ACC112 (cell line): ENCODE data around the gene TMEM26.
"Not testable (repeated sequence)": the region's sequence is repeated elsewhere in the genome, so short reads cannot be mapped to it uniquely, and the experiment has no call there.

Experiments
- H2AFZ ChIP-seq: fragments of 200-600 bp; sonication (generic); one replicate; pipeline ENCODE4 v1.6.0; 2017; ENCODE audit warnings: antibody characterized with exemption, low read length; ENCODE audit not compliant: unreplicated experiment
- H3K27ac ChIP-seq: fragments of 200-600 bp; sonication (generic); 2 replicates; pipeline ENCODE4 v1.5.1; 2014; ENCODE audit warnings: low read depth, mild to moderate bottlenecking, antibody characterized with exemption, low read length, moderate library complexity
- H3K27me3 ChIP-seq: fragments of 200-600 bp; sonication (generic); 2 replicates; pipeline ENCODE4 v1.6.1; 2014; ENCODE audit warnings: mild to moderate bottlenecking, antibody characterized with exemption, low read length, moderate library complexity, mixed read lengths; ENCODE audit not compliant: insufficient read depth
- H3K36me3 ChIP-seq: fragments of 200-600 bp; sonication (generic); 2 replicates; pipeline ENCODE4 v1.6.1; 2016; ENCODE audit warnings: mild to moderate bottlenecking, antibody characterized with exemption, low read length, moderate library complexity, mixed read lengths; ENCODE audit not compliant: insufficient read depth
- H3K4me1 ChIP-seq: fragments of 200-600 bp; sonication (generic); one replicate; pipeline ENCODE4 v1.6.1; 2016; ENCODE audit warnings: low read length, mixed read lengths; ENCODE audit not compliant: insufficient read depth, unreplicated experiment, control insufficient read depth
- H3K4me3 ChIP-seq: fragments of 200-600 bp; sonication (generic); 2 replicates; pipeline ENCODE4 v1.5.1; 2014; ENCODE audit warnings: mild to moderate bottlenecking, low read depth, low read length
- H3K79me2 ChIP-seq: fragments of 200-600 bp; sonication (generic); one replicate; pipeline ENCODE4 v1.6.0; 2016; ENCODE audit warnings: low read length; ENCODE audit not compliant: control insufficient read depth, unreplicated experiment, insufficient read depth

Gene TMEM26

GRCh38 chr10:61399406-61399805 is 53.8 kb downstream of the TMEM26 start:
- H3K27me3 ChIP-seq: no peaks in the 10 kb centered on the region
- no peaks in the 10 kb centered on the region for H3K36me3 ChIP-seq
- no peak overlapping the region for H3K4me3 ChIP-seq
- H3K79me2 ChIP-seq: no peaks in the 10 kb centered on the region
- H2AFZ ChIP-seq: no peak overlapping the region
- no peak overlapping the region for H3K27ac ChIP-seq
- peaks cover 19% of the 10 kb centered on the region for H3K4me1 ChIP-seq

- Histone ChIP-seq H3K27me3 (no peaks in the 10 kb centered on the region), H3K36me3 (no peaks in the 10 kb centered on the region), H3K79me2 (no peaks in the 10 kb centered on the region), H2AFZ (peak overlapping the region; percentile 100), H3K4me3 (peak overlapping the region; percentile 75), H3K4me1 (peaks cover 19% of the 10 kb centered on the region), H3K27ac (peak overlapping the region; percentile 81; the same call in 1 of the 2 replicates)
These were observed 54.6 kb downstream of the TMEM26 start for GRCh38 chr10:61398366-61399129.

- Histone ChIP-seq H3K4me3 (peak overlapping the region; percentile 75), H2AFZ (peak overlapping the region; percentile 100)
These were observed 55.8 kb downstream of the TMEM26 start for GRCh38 chr10:61397175-61397986.

GRCh38 chr10:61391281-61391680 is 61.9 kb downstream of the TMEM26 start:
- Histone ChIP-seq H3K27me3 (no peaks in the 10 kb centered on the region), H3K27ac (no peak overlapping the region), H3K4me3 (no peak overlapping the region), H3K79me2 (no peaks in the 10 kb centered on the region), H2AFZ (no peak overlapping the region), H3K4me1 (no peaks in the 10 kb centered on the region), H3K36me3 (no peaks in the 10 kb centered on the region)

More at GRCh38 chr10:61397175-61397986, 55.8 kb downstream of the TMEM26 start:
- Histone ChIP-seq H3K4me1 (peaks cover 19% of the 10 kb centered on the region), H3K27me3 (no peaks in the 10 kb centered on the region), H3K27ac (peak overlapping the region; percentile 81), H3K79me2 (no peaks in the 10 kb centered on the region), H3K36me3 (no peaks in the 10 kb centered on the region)

GRCh38 chr10:61390851-61391250 is 62.3 kb downstream of the TMEM26 start:
- Histone ChIP-seq H3K4me3 (no peak overlapping the region), H2AFZ (no peak overlapping the region), H3K27me3 (no peaks in the 10 kb centered on the region), H3K4me1 (no peaks in the 10 kb centered on the region), H3K79me2 (no peaks in the 10 kb centered on the region), H3K27ac (no peak overlapping the region), H3K36me3 (no peaks in the 10 kb centered on the region)

GRCh38 chr10:61389887-61390286 is 63.3 kb downstream of the TMEM26 start:
- Histone ChIP-seq H3K4me1 (no peaks in the 10 kb centered on the region), H2AFZ (no peak overlapping the region), H3K4me3 (no peak overlapping the region), H3K36me3 (no peaks in the 10 kb centered on the region), H3K27me3 (no peaks in the 10 kb centered on the region), H3K27ac (no peak overlapping the region), H3K79me2 (no peaks in the 10 kb centered on the region)

GRCh38 chr10:61388986-61389385 is 64.2 kb downstream of the TMEM26 start:
- H3K4me3 ChIP-seq, H3K36me3 ChIP-seq, H3K27ac ChIP-seq, H3K27me3 ChIP-seq, H3K4me1 ChIP-seq, H3K79me2 ChIP-seq, H2AFZ ChIP-seq: not testable (repeated sequence)

GRCh38 chr10:61385231-61386001 is 67.8 kb downstream of the TMEM26 start:
- H3K4me3 ChIP-seq: no peak overlapping the region
- H3K4me1 ChIP-seq: no peaks in the 10 kb centered on the region
- H2AFZ ChIP-seq: no peak overlapping the region
- no peak overlapping the region for H3K27ac ChIP-seq
- H3K79me2 ChIP-seq: no peaks in the 10 kb centered on the region
- H3K36me3 ChIP-seq: no peaks in the 10 kb centered on the region
- no peaks in the 10 kb centered on the region for H3K27me3 ChIP-seq

GRCh38 chr10:61381153-61381552 is 72.0 kb downstream of the TMEM26 start:
- not testable (repeated sequence) for H3K27ac ChIP-seq, H3K79me2 ChIP-seq, H3K4me3 ChIP-seq, H2AFZ ChIP-seq, H3K27me3 ChIP-seq, H3K4me1 ChIP-seq, H3K36me3 ChIP-seq

- Histone ChIP-seq H3K27ac (no peak overlapping the region), H3K79me2 (no peaks in the 10 kb centered on the region), H3K4me3 (no peak overlapping the region), H3K36me3 (no peaks in the 10 kb centered on the region), H2AFZ (no peak overlapping the region), H3K4me1 (no peaks in the 10 kb centered on the region), H3K27me3 (no peaks in the 10 kb centered on the region)
These were observed 74.3 kb downstream of the TMEM26 start for GRCh38 chr10:61378865-61379264.
